ENCODE data around the gene SLC12A5.

SLC12A5 gene

GRCh38 chr20:46056970-46057855 is 28.2 kb downstream of the SLC12A5 start:
- peak; percentile 37 for DNase-seq

GRCh38 chr20:46057856-46058598 is 29.0 kb downstream of the SLC12A5 start:
- peak; percentile 45 for DNase-seq

DNA sequence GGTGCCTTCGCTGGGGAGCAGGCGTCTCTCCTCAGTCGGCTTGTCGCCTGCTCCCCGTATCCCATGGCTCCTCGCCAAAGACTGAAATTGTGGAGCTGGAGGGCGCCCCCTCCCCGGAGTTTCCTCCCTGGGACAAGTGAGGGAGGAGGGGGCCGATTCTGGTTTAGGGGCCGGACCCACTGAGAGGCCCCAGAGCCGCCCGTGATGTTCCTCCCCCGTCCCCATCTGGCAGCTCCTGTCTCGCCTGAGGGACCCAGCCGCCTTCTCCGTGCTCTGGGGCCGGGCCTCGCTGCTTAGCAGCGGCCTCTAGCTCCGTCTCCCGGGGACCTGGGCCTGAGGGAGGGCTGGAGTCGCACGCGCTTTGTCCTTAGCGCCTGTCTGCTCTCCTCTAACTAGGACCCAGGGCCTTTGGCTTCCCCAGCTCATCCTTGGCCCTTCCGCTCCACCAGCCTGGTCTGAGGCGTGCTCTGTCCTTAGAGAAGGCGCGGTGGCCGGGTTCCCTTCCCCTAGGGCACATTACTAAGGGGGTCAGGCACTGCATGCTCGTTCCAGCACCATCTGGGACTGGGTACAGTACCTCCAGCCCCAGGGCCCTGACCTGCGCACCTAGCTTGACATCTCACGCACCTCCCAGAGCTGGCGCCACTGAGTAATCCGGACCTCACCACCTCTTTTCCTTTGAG is 29.7 kb downstream of the SLC12A5 start:
- DNase-seq, result no peak

DNA sequence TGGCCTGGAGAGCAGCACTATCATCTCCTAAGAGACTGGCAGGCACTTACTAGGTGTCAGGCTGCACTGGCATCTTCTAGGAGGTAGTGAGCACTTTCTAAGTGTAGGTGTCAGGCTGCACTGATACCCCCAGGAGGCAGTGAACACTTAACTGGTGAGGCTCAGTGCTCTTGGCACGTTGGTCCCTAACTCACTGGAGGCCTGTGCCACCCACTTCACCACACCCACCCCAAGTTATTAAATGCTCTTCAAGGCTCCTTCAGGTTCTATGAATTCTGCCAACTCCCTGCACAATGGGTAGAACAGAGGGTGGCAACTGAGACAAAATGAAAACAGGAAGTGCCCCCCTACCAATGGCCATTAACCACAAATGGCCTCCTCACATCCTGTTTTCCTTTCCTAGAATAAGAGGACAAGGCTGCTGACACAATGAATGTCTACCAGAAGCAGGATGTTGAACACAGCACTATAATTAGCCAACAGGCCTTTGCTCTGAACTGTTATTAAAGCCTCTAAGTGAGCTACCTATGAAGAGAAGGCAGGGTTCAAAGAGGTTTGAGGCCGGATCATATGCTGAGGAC is 31.4 kb downstream of the SLC12A5 start:
- no peak for DNase-seq

DNA sequence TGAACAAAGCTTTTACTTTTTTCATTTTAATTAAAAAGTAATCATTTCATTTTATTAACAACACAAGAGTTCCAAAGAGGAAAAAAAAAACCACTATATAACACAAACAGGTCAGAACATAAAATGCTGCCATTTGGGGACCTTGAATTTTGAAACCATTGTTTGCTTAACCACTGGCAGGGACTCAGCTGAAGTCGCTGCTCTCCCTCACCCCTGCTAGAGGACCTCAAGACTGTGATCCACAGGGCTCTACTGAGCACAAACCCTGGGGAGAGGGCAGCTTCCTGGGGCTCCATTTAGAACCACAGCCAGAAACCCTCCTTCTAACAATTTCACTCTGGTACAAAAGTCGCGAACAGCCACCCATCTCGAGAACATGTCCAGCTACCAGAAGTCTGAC is 32.0 kb downstream of the SLC12A5 start:
- no peak for DNase-seq

- no peak for DNase-seq
Measured at GRCh38 chr20:46062151-46062550, 33.1 kb downstream of the SLC12A5 start.

DNA sequence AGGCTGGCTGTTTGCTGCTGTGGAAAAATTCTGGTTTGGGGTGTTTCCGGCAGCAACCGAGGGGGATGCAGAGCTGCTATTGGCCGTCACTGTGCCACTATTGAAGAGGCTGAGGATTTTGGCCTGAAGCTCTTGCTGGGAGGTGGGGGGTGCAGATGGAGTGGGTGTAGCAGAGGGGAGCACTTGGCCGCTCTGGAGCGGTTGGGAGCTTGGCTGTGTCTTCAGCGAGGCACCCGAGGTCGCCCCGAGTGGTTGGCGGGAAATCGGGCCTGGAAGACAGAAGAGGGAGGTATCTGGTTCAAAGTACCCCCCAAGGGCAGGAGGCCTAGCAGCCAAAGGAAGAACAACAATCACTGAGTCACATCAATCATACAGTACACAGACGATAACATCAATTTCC is 33.6 kb downstream of the SLC12A5 start:
- no peak for DNase-seq

- no peak for DNase-seq
Measured at GRCh38 chr20:46063151-46063550, 34.1 kb downstream of the SLC12A5 start.

- no peak for DNase-seq
Measured at GRCh38 chr20:46063652-46064054, 34.6 kb downstream of the SLC12A5 start.

GRCh38 chr20:46065006-46065405 is 36.0 kb downstream of the SLC12A5 start:
- DNase-seq, result no peak

GRCh38 chr20:46065691-46066090 is 36.7 kb downstream of the SLC12A5 start:
- DNase-seq, result no peak

GRCh38 chr20:46070215-46070900 is 41.3 kb downstream of the SLC12A5 start:
- peak; percentile 78 for DNase-seq

- DNase-seq, result no peak
Measured at GRCh38 chr20:46071573-46071972, 42.6 kb downstream of the SLC12A5 start.

- no peak for DNase-seq
Measured at GRCh38 chr20:46073024-46073423, 44.0 kb downstream of the SLC12A5 start.

GRCh38 chr20:46073443-46073842 is 44.4 kb downstream of the SLC12A5 start:
- no peak for DNase-seq

GRCh38 chr20:46074006-46074405 is 45.0 kb downstream of the SLC12A5 start:
- DNase-seq, result no peak

DNA sequence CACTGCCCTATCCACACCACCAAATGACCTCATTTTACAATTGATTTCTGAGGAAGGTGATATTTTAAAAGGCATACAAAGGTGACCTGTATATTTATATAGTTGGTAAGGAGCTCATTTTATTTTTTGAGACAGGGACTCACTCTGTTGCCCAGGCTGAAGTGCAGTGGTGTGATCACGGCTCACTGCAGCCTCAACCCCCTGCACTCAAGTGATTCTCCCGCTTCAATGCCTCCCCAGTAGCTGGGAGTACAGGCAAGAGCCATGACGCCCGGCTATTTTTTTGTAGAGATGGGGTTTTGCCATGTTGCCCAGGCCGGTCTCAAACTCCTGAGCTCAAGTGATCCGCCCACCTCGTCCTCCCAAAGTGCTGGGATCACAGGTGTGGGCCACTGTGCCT is 47.8 kb downstream of the SLC12A5 start:
- DNase-seq, result no peak

DNA sequence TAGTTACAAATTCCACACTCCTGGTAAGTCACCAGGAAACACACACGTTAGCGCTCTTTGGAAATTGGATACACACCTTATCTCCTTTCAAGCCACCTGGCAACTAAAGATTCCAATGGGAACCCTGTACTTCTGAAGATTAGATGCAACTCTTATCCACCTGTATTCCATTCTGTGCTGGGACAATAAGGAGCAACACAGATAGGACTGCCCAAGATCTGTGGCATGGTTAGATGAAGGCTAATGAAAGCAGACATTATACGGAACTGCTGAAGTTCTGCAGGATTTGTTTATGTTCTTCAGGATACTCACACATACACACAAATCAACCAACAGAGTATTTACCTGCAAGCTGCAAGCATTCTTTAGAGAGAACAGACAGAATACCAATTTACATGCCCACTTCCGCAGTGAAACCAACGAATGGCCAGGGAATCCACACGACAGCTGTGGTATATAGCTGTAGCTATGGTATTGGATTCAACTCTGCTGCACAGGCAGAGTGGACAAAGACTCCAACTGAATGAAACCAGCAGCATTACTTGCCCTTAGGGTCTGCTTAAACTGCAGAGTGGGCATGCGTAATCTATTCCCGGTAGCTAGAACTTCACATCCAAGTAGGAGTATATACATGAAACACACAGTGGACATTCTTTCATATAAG is 48.8 kb downstream of the SLC12A5 start:
- DNase-seq, result no peak

- DNase-seq, result no peak
Measured at GRCh38 chr20:46078954-46079353, 49.9 kb downstream of the SLC12A5 start.

DNA sequence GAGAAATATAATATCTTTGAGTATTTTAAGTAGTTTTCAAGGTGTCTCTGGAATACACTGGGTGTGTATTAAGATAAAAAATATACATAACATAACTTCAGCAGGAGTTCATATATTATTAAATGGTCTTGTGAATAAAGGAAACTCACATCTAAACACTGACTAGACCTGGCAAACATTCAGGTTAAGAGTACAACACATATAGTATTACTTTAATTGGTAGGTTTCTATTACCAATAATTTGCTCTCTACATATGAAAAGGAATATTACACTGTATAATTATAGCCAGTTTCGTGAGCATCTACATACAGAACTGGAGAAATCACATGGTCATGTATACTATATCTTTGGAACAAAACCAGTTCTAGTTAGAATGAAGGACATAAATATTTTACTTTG is 52.1 kb downstream of the SLC12A5 start:
- no peak for DNase-seq

GRCh38 chr20:46083101-46083500 is 54.1 kb downstream of the SLC12A5 start:
- DNase-seq, result no peak

DNA sequence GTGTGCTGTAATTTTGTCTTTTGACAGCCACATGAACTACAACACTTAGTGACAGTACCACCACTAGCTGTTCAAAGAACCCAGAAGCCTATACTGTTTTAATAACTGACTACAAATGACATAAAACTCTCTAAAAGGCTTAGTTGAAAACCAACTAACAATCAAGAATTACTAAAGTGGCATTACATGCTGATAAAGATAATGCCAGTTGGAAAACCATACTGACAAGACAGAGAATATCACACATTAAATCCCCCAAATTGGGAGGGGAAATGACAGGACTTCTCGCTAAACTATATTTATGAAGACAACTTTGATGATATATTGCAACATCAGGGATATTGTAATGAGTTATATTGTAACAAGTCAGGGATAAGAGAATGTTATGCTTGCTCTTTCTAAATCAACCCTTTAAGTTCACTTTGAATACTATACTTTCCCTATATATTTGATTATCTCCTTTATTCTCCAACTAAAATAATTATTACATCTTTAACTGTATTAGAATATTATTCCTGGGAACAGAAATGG is 54.6 kb downstream of the SLC12A5 start:
- DNase-seq, result no peak

Measured in EL (cell line).